CD4-positive, alpha-beta T cell treated with Interferon gamma for 1 hour (primary cell): ENCODE data around the gene IL20RA.

Experiments used
- DNase-seq: peaks from one replicate; pipeline ENCODE4 v3.0.0-alpha.2; 2020

Gene IL20RA

DNA sequence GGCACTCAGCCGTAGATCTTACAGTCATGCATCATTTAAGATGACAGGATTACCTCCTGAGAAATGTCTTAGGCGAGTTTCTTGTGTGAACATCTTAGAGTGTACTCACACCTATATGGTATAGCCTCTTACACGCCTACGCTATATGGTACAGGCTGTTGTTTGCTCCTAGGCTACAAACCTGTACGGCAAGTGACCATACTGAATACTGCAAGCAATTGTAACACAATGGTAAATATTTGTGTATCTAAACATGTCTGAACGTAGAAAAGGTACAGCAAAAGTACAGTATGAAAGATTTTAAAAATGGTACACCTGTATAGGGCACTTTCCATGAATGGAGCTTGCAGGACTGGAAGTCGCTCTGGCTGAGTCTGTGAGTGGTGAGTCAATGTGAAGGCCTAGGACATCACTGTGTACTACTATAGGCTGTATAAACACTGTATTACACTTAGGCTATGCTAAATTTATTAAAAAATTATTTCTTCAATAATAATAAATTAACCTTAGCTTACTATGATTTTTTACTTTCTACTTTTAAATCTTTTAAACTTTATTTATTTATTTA is 541 bp upstream of the IL20RA start:
- no peak for DNase-seq

- no peak for DNase-seq
Measured at GRCh38 chr6:137043710-137044365, 927 bp downstream of the IL20RA start.

DNA sequence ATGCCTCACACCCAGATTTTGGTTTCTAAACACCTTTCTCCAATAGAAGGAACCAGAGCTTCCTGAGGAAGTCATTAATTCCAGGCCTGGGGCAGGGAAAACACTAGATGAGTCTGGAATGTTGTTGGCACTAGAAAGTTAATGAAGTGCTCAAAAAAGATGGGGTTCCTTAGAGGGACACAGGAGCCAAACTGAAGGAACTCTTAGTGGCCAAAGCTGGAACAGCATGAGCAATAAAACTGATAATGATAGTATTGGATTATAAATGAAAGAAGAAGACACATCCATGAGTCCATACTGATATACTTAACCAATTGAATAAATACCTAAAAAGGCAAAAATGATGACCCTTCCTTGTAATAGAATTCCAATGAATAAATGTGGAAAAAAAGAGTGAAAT is 4.4 kb downstream of the IL20RA start:
- DNase-seq = no peak

DNA sequence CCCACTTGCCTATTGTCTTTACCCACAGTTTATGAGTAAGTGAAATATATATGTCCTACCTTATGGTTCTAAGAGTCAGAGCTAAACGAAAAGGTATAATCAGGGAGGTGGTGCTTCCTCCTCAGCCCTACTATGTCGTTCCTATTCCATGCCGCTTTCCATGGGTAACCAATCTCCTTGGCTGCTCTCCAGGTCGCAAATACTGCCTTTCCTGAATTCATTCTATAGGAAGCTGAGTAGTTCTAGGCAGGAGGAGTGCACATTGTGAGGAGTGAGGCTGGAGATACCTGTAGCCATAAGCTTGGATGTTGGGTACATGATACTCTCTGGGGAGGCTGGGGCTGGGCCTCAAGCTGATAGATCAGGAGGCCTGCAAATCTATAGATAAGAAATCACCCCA is 5.8 kb downstream of the IL20RA start:
- no peak for DNase-seq

DNA sequence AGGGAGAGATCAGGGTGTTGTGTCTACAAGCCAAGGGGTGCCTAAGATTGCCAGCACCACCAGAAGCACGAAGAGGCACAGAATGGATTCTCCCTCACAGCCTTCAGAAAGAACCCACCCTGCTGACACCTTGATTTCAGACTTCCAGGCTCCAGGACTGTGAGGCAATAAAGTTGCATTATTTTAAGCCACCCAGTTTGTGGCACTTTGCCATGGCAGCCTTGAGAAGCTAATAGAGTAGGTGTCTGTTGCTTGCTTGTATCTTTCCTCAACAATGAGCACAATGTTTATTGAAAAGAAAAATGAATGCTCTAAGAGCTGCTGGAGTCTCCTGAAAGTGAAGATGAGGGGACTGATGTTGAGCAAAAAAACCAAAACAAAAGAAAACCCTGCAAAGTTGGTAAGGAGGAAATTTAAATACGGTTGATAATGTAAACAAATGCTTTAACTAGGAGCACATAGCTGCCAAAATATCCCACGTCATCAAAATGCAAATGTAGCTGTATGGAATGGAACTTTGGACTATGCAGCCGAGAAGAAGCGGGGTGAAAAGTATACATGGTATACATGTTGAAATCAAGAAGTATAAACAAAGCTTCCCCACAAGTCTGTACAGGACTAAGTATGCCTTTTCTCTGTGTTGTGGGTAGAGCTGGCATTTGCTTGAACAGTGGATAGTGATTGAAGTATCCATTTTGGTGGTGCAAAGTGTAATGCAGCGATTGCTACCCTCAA is 8.0 kb downstream of the IL20RA start:
- DNase-seq = no peak

DNA sequence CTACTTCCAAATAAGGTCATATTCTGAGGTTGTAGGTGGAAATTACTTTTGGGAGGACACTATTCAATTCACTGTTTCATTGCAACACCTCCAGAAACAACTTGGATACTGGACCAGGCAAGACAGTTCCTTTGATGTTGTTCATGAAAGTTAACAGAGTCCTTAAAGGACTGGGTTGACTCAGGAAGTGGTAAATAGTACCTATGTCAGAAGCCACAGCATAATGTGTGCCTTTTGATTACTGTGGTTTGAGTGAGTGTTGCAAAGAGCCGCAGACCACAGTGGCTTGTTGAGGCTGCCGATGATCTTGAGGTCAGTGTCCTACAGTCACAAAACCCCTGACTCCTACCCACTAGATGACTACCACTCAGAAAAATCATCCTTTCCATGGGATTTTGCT is 10.9 kb downstream of the IL20RA start:
- peak; percentile 60 for DNase-seq

DNA sequence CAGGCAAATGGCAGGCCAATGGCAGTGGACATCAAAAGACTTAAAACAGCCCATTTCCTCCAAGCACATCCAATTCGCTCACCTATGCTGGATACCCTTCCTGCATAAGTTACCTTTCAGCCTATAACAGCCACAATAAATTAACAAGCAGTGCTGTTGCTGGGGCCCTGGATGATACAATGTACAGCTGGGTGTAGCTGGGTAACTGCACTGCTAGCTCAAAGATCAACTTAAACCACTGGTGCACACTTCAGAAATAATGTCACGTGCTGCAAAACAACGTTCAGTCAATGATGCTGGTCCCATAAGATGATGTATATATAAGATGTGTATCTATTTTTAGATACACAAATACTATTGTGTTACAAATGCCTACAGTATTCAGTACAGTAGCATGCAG is 13.6 kb downstream of the IL20RA start:
- DNase-seq = no peak

DNA sequence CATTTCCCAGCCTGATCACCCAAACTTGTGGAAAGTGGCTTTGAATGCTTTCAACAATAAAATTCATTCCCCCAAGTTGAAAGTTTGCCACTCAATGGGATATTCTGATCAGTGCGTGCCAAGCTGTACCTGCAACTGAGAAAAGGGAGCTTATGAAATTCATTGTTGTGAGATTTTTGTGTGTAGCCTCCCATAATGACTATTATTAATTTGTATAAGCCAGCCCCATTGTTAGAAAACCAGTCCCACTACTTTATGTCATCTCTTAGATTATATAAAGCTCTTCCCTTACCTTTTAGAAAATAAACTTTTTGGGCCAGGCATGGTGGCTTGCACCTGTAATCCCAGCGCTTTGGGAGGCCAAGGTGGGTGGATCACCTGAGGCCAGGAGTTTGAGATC is 15.9 kb downstream of the IL20RA start:
- no peak for DNase-seq

- no peak for DNase-seq
Measured at GRCh38 chr6:137025786-137026730, 18.7 kb downstream of the IL20RA start.

- no peak for DNase-seq
Measured at GRCh38 chr6:137024237-137024990, 20.4 kb downstream of the IL20RA start.

- no peak for DNase-seq
Measured at GRCh38 chr6:137020776-137021175, 24.0 kb downstream of the IL20RA start.

GRCh38 chr6:137019476-137020272 is 25.1 kb downstream of the IL20RA start:
- no peak for DNase-seq

DNA sequence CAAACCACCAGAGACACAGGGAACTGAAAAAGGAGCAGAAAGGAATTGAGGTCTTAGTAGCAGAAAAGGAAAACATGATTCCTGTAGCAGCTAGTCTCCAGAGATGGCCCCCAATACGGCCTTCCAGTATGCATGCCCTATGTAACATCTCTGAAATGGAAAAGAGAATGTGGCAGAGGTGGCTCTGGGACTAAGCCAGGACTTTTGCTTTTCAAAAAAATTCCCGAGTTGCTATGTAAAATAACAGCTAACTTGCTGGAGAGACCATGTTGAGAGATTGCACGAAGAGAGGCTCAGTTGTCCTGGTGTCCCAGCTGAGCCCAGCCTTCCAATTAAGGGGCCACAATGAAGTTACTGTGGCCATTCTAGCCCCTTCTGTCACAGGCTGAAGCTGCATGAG is 27.7 kb downstream of the IL20RA start:
- DNase-seq = no peak

- DNase-seq = no peak
Measured at GRCh38 chr6:137016356-137016755, 28.4 kb downstream of the IL20RA start.

DNA sequence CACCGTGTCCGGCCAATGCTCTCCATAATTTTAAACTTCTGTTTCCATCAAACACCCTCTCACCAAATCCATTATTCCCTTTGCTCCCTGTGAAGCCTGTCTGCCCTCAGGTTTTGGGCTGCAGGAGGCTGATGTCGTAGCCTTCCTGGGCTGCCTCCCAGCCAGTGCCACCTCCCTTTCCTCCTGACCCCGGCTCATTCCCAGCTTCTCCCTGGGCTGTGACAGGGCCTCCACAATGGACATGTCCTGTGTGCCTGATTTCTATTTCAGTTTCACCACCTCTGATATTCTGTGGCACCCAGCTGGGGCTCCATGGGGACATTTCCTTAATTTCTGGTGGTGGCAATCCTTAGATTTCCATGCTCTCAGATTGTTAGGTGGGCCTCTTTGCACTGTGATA is 28.8 kb downstream of the IL20RA start:
- no peak for DNase-seq

GRCh38 chr6:137013738-137014602 is 30.8 kb downstream of the IL20RA start:
- no peak for DNase-seq

- no peak for DNase-seq
Measured at GRCh38 chr6:137013031-137013430, 31.7 kb downstream of the IL20RA start.

- DNase-seq = no peak
Measured at GRCh38 chr6:137011406-137011805, 33.4 kb downstream of the IL20RA start.

- DNase-seq = no peak
Measured at GRCh38 chr6:137010128-137010718, 34.5 kb downstream of the IL20RA start.

- DNase-seq = no peak
Measured at GRCh38 chr6:137008204-137008603, 36.6 kb downstream of the IL20RA start.
